ENCODE data around the gene SLC1A5. TPM values are rescaled to one million over a fixed set of nuclear protein-coding genes. Genes with fewer than 3 reads are reported as not detected.

Gene SLC1A5
- polyA plus RNA-seq, 1 donor from 2014 or later = 1.1 TPM

GRCh38 chr19:46802152-46802551, 13.8 kb upstream of the SLC1A5 start:
- no peaks in the 10 kb centered on the region for H3F3A ChIP-seq (ENCODE audit: insufficient read depth, low read length, poor library complexity, severe bottlenecking)
- TF ChIP-seq EP300 (conservative IDR thresholded peaks at IDR 0.05; ENCODE audit: poor library complexity, severe bottlenecking) (no peak), SMC3 (conservative IDR thresholded peaks at IDR 0.05; ENCODE audit: poor library complexity) (no peak), RAD21 (conservative IDR thresholded peaks at IDR 0.05) (no peak), POLR2AphosphoS5 (IDR thresholded peaks at IDR 0.05) (no peak), TAF1 (IDR thresholded peaks at IDR 0.05; ENCODE audit: low read depth) (no peak), CTCF (IDR thresholded peaks at IDR 0.05; ENCODE audit: poor library complexity, severe bottlenecking) (no peak), MXI1 (conservative IDR thresholded peaks at IDR 0.05; ENCODE audit: poor library complexity, severe bottlenecking) (no peak), EZH2 (IDR thresholded peaks at IDR 0.05; ENCODE audit: borderline replicate concordance, insufficient read depth, low read length, poor library complexity, severe bottlenecking) (no peak), REST (IDR thresholded peaks at IDR 0.05; ENCODE audit: borderline replicate concordance) (no peak)
- no peak overlapping the region for H3K4me3 ChIP-seq (ENCODE audit: low read length)
- no peak overlapping the region for H2AFZ ChIP-seq (ENCODE audit: low read depth, low read length)
- H4K20me1 ChIP-seq (ENCODE audit: insufficient read depth) = no peaks in the 10 kb centered on the region
- no peaks in the 10 kb centered on the region for H3K27me3 ChIP-seq (ENCODE audit: insufficient read depth, low read depth, low read length)
- H3K9me2 ChIP-seq (ENCODE audit: insufficient read depth, low read length) = no peaks in the 10 kb centered on the region
- H3K9ac ChIP-seq (ENCODE audit: low read length) = no peak overlapping the region
- no peaks in the 10 kb centered on the region for H3K79me2 ChIP-seq (replicated peaks; ENCODE audit: insufficient read depth, low read length)
- no peak overlapping the region for H3K4me2 ChIP-seq (ENCODE audit: low read length)
- no peak overlapping the region for H3K27ac ChIP-seq (ENCODE audit: low read length)
- H3K36me3 ChIP-seq (ENCODE audit: insufficient read depth, low read length) = no peaks in the 10 kb centered on the region
- no peaks in the 10 kb centered on the region for H3K9me3 ChIP-seq (ENCODE audit: low read length)

- Histone ChIP-seq H3K9me2 (ENCODE audit: insufficient read depth, low read length) (no peaks in the 10 kb centered on the region), H3K4me3 (ENCODE audit: low read length) (no peak overlapping the region), H3K9ac (ENCODE audit: low read length) (no peak overlapping the region), H3K27me3 (ENCODE audit: insufficient read depth, low read depth, low read length) (no peaks in the 10 kb centered on the region), H3K9me3 (ENCODE audit: low read length) (no peaks in the 10 kb centered on the region), H3K27ac (ENCODE audit: low read length) (no peak overlapping the region), H3K4me2 (ENCODE audit: low read length) (no peak overlapping the region), H3K36me3 (ENCODE audit: insufficient read depth, low read length) (no peaks in the 10 kb centered on the region), H3F3A (ENCODE audit: insufficient read depth, low read length, poor library complexity, severe bottlenecking) (no peaks in the 10 kb centered on the region), H2AFZ (ENCODE audit: low read depth, low read length) (no peak overlapping the region), H4K20me1 (ENCODE audit: insufficient read depth) (no peaks in the 10 kb centered on the region), H3K79me2 (replicated peaks; ENCODE audit: insufficient read depth, low read length) (no peaks in the 10 kb centered on the region)
- TF ChIP-seq EZH2 (IDR thresholded peaks at IDR 0.05; ENCODE audit: borderline replicate concordance, insufficient read depth, low read length, poor library complexity, severe bottlenecking) (no peak), RAD21 (conservative IDR thresholded peaks at IDR 0.05) (no peak), SMC3 (conservative IDR thresholded peaks at IDR 0.05; ENCODE audit: poor library complexity) (no peak), POLR2AphosphoS5 (IDR thresholded peaks at IDR 0.05) (no peak), CTCF (IDR thresholded peaks at IDR 0.05; ENCODE audit: poor library complexity, severe bottlenecking) (no peak), MXI1 (conservative IDR thresholded peaks at IDR 0.05; ENCODE audit: poor library complexity, severe bottlenecking) (no peak), REST (IDR thresholded peaks at IDR 0.05; ENCODE audit: borderline replicate concordance) (no peak), EP300 (conservative IDR thresholded peaks at IDR 0.05; ENCODE audit: poor library complexity, severe bottlenecking) (no peak), TAF1 (IDR thresholded peaks at IDR 0.05; ENCODE audit: low read depth) (no peak)
Observed at GRCh38 chr19:46798713-46799112, 10.3 kb upstream of the SLC1A5 start.
